Measurements from ENCODE around the gene MBD3L5.
"Not testable (repeated sequence)": the region's sequence is repeated elsewhere in the genome, so short reads cannot be mapped to it uniquely, and the experiment has no call there.

MBD3L5 gene

GRCh38 chr19:7030278-7030677 is at the start of gene MBD3L5:
TSS of gene MBD3L5 (plus strand) at chr19:7030578. CDS start at chr19:7030612, 34 bp downstream.
- H3K36me3 ChIP-seq (ENCODE audit: control insufficient read depth, insufficient read depth, low read length); H3K4me1 ChIP-seq (ENCODE audit: control insufficient read depth, insufficient read depth, low read length); H3K9me3 ChIP-seq (ENCODE audit: control insufficient read depth, low read length); H3K27me3 ChIP-seq (ENCODE audit: control insufficient read depth, insufficient read depth, low read length); H3K9ac ChIP-seq (ENCODE audit: low read length); H3K4me3 ChIP-seq (ENCODE audit: low read length): not testable (repeated sequence)

- Histone ChIP-seq H3K4me3 (ENCODE audit: low read length) (no peak overlapping the region), H3K36me3 (ENCODE audit: control insufficient read depth, insufficient read depth, low read length) (no peaks in the 10 kb centered on the region), H3K9ac (ENCODE audit: low read length) (no peak overlapping the region), H3K27me3 (ENCODE audit: control insufficient read depth, insufficient read depth, low read length) (no peaks in the 10 kb centered on the region), H3K9me3 (ENCODE audit: control insufficient read depth, low read length) (peaks cover 6% of the 10 kb centered on the region), H3K4me1 (ENCODE audit: control insufficient read depth, insufficient read depth, low read length) (no peaks in the 10 kb centered on the region)
These were observed 46.9 kb upstream of the MBD3L5 start for GRCh38 chr19:6983448-6983847.

GRCh38 chr19:6987850-6988249 is 42.5 kb upstream of the MBD3L5 start:
- H3K9ac ChIP-seq (ENCODE audit: low read length) = no peak overlapping the region
- H3K4me1 ChIP-seq (ENCODE audit: control insufficient read depth, insufficient read depth, low read length) = no peaks in the 10 kb centered on the region
- no peaks in the 10 kb centered on the region for H3K27me3 ChIP-seq (ENCODE audit: control insufficient read depth, insufficient read depth, low read length)
- peaks cover 6% of the 10 kb centered on the region for H3K9me3 ChIP-seq (ENCODE audit: control insufficient read depth, low read length)
- H3K4me3 ChIP-seq (ENCODE audit: low read length) = no peak overlapping the region
- no peaks in the 10 kb centered on the region for H3K36me3 ChIP-seq (ENCODE audit: control insufficient read depth, insufficient read depth, low read length)

GRCh38 chr19:6988257-6988656 is 42.1 kb upstream of the MBD3L5 start:
- peaks cover 6% of the 10 kb centered on the region for H3K9me3 ChIP-seq (ENCODE audit: control insufficient read depth, low read length)
- H3K9ac ChIP-seq (ENCODE audit: low read length) = no peak overlapping the region
- no peaks in the 10 kb centered on the region for H3K27me3 ChIP-seq (ENCODE audit: control insufficient read depth, insufficient read depth, low read length)
- no peaks in the 10 kb centered on the region for H3K36me3 ChIP-seq (ENCODE audit: control insufficient read depth, insufficient read depth, low read length)
- H3K4me3 ChIP-seq (ENCODE audit: low read length) = no peak overlapping the region
- H3K4me1 ChIP-seq (ENCODE audit: control insufficient read depth, insufficient read depth, low read length) = no peaks in the 10 kb centered on the region

- Histone ChIP-seq H3K27me3 (ENCODE audit: control insufficient read depth, insufficient read depth, low read length) (no peaks in the 10 kb centered on the region), H3K9me3 (ENCODE audit: control insufficient read depth, low read length) (no peaks in the 10 kb centered on the region), H3K4me3 (ENCODE audit: low read length) (no peak overlapping the region), H3K9ac (ENCODE audit: low read length) (no peak overlapping the region), H3K4me1 (ENCODE audit: control insufficient read depth, insufficient read depth, low read length) (no peaks in the 10 kb centered on the region), H3K36me3 (ENCODE audit: control insufficient read depth, insufficient read depth, low read length) (no peaks in the 10 kb centered on the region)
These were observed 35.3 kb upstream of the MBD3L5 start for GRCh38 chr19:6995054-6995453.

GRCh38 chr19:6996810-6997209 is 33.6 kb upstream of the MBD3L5 start:
- Histone ChIP-seq H3K4me3 (ENCODE audit: low read length) (no peak overlapping the region), H3K4me1 (ENCODE audit: control insufficient read depth, insufficient read depth, low read length) (no peaks in the 10 kb centered on the region), H3K9ac (ENCODE audit: low read length) (no peak overlapping the region), H3K9me3 (ENCODE audit: control insufficient read depth, low read length) (no peaks in the 10 kb centered on the region), H3K36me3 (ENCODE audit: control insufficient read depth, insufficient read depth, low read length) (no peaks in the 10 kb centered on the region), H3K27me3 (ENCODE audit: control insufficient read depth, insufficient read depth, low read length) (no peaks in the 10 kb centered on the region)

GRCh38 chr19:6997679-6998445 is 32.5 kb upstream of the MBD3L5 start:
- H3K9ac ChIP-seq (ENCODE audit: low read length) = no peak overlapping the region
- no peaks in the 10 kb centered on the region for H3K9me3 ChIP-seq (ENCODE audit: control insufficient read depth, low read length)
- no peaks in the 10 kb centered on the region for H3K4me1 ChIP-seq (ENCODE audit: control insufficient read depth, insufficient read depth, low read length)
- no peaks in the 10 kb centered on the region for H3K36me3 ChIP-seq (ENCODE audit: control insufficient read depth, insufficient read depth, low read length)
- H3K27me3 ChIP-seq (ENCODE audit: control insufficient read depth, insufficient read depth, low read length) = no peaks in the 10 kb centered on the region
- no peak overlapping the region for H3K4me3 ChIP-seq (ENCODE audit: low read length)

GRCh38 chr19:6999933-7000332 is 30.4 kb upstream of the MBD3L5 start:
- H3K9me3 ChIP-seq (ENCODE audit: control insufficient read depth, low read length) = no peaks in the 10 kb centered on the region
- no peaks in the 10 kb centered on the region for H3K36me3 ChIP-seq (ENCODE audit: control insufficient read depth, insufficient read depth, low read length)
- no peak overlapping the region for H3K9ac ChIP-seq (ENCODE audit: low read length)
- no peak overlapping the region for H3K4me3 ChIP-seq (ENCODE audit: low read length)
- no peaks in the 10 kb centered on the region for H3K4me1 ChIP-seq (ENCODE audit: control insufficient read depth, insufficient read depth, low read length)
- H3K27me3 ChIP-seq (ENCODE audit: control insufficient read depth, insufficient read depth, low read length) = no peaks in the 10 kb centered on the region

GRCh38 chr19:7000333-7000732 is 30.0 kb upstream of the MBD3L5 start:
- H3K36me3 ChIP-seq (ENCODE audit: control insufficient read depth, insufficient read depth, low read length) = no peaks in the 10 kb centered on the region
- no peak overlapping the region for H3K4me3 ChIP-seq (ENCODE audit: low read length)
- no peaks in the 10 kb centered on the region for H3K27me3 ChIP-seq (ENCODE audit: control insufficient read depth, insufficient read depth, low read length)
- H3K9ac ChIP-seq (ENCODE audit: low read length) = no peak overlapping the region
- no peaks in the 10 kb centered on the region for H3K9me3 ChIP-seq (ENCODE audit: control insufficient read depth, low read length)
- H3K4me1 ChIP-seq (ENCODE audit: control insufficient read depth, insufficient read depth, low read length) = no peaks in the 10 kb centered on the region

GRCh38 chr19:7000816-7001215 is 29.6 kb upstream of the MBD3L5 start:
- no peaks in the 10 kb centered on the region for H3K9me3 ChIP-seq (ENCODE audit: control insufficient read depth, low read length)
- no peaks in the 10 kb centered on the region for H3K4me1 ChIP-seq (ENCODE audit: control insufficient read depth, insufficient read depth, low read length)
- no peaks in the 10 kb centered on the region for H3K27me3 ChIP-seq (ENCODE audit: control insufficient read depth, insufficient read depth, low read length)
- no peaks in the 10 kb centered on the region for H3K36me3 ChIP-seq (ENCODE audit: control insufficient read depth, insufficient read depth, low read length)
- no peak overlapping the region for H3K4me3 ChIP-seq (ENCODE audit: low read length)
- H3K9ac ChIP-seq (ENCODE audit: low read length) = no peak overlapping the region

GRCh38 chr19:7004313-7004931 is 26.0 kb upstream of the MBD3L5 start:
- Histone ChIP-seq H3K9ac (ENCODE audit: low read length) (no peak overlapping the region), H3K4me1 (ENCODE audit: control insufficient read depth, insufficient read depth, low read length) (no peaks in the 10 kb centered on the region), H3K9me3 (ENCODE audit: control insufficient read depth, low read length) (no peaks in the 10 kb centered on the region), H3K36me3 (ENCODE audit: control insufficient read depth, insufficient read depth, low read length) (no peaks in the 10 kb centered on the region), H3K27me3 (ENCODE audit: control insufficient read depth, insufficient read depth, low read length) (no peaks in the 10 kb centered on the region), H3K4me3 (ENCODE audit: low read length) (no peak overlapping the region)

- Histone ChIP-seq H3K9me3 (ENCODE audit: control insufficient read depth, low read length) (no peaks in the 10 kb centered on the region), H3K36me3 (ENCODE audit: control insufficient read depth, insufficient read depth, low read length) (no peaks in the 10 kb centered on the region), H3K4me1 (ENCODE audit: control insufficient read depth, insufficient read depth, low read length) (no peaks in the 10 kb centered on the region), H3K9ac (ENCODE audit: low read length) (no peak overlapping the region), H3K4me3 (ENCODE audit: low read length) (no peak overlapping the region), H3K27me3 (ENCODE audit: control insufficient read depth, insufficient read depth, low read length) (no peaks in the 10 kb centered on the region)
These were observed 24.2 kb upstream of the MBD3L5 start for GRCh38 chr19:7006135-7006704.

Data from mucosa of stomach (tissue), 1 donor.